Stimulated activated CD4-positive, alpha-beta T cell treated with anti-CD3 and anti-CD28 coated beads, Interleukin-12 subunit alpha, Interleukin-12 subunit beta, amount 100 ng/mL, for 4 hours (primary cell): ENCODE data around the gene SCN5A.

Experiments used
- DNase-seq: peaks from one replicate; pipeline ENCODE4 v3.0.0-alpha.2; 2020

SCN5A gene

GRCh38 chr3:38599886-38600285 lies 49.6 kb downstream of the SCN5A start:
- no peak for DNase-seq

- no peak for DNase-seq
These were observed 50.7 kb downstream of the SCN5A start for GRCh38 chr3:38598791-38599190.

- DNase-seq = no peak
These were observed 51.9 kb downstream of the SCN5A start for GRCh38 chr3:38597502-38598060.

- no peak for DNase-seq
These were observed 54.1 kb downstream of the SCN5A start for GRCh38 chr3:38595393-38595792.

GRCh38 chr3:38590521-38590920 lies 59.0 kb downstream of the SCN5A start:
- DNase-seq = no peak

- DNase-seq = no peak
These were observed 60.2 kb downstream of the SCN5A start for GRCh38 chr3:38588995-38589937.

- DNase-seq = no peak
These were observed 61.0 kb downstream of the SCN5A start for GRCh38 chr3:38588371-38588971.

- no peak for DNase-seq
These were observed 61.8 kb downstream of the SCN5A start for GRCh38 chr3:38587548-38588131.

- no peak for DNase-seq
These were observed 62.7 kb downstream of the SCN5A start for GRCh38 chr3:38586546-38587520.

- DNase-seq = no peak
These were observed 63.6 kb downstream of the SCN5A start for GRCh38 chr3:38585791-38586420.

- DNase-seq = no peak
These were observed 65.8 kb downstream of the SCN5A start for GRCh38 chr3:38583688-38584087.

GRCh38 chr3:38582941-38583645 lies 66.4 kb downstream of the SCN5A start:
- DNase-seq = no peak

- no peak for DNase-seq
These were observed 67.2 kb downstream of the SCN5A start for GRCh38 chr3:38582316-38582715.

- DNase-seq = no peak
These were observed 67.7 kb downstream of the SCN5A start for GRCh38 chr3:38581774-38582173.

- DNase-seq = no peak
These were observed 68.8 kb downstream of the SCN5A start for GRCh38 chr3:38580450-38581382.

- no peak for DNase-seq
These were observed 69.7 kb downstream of the SCN5A start for GRCh38 chr3:38579551-38580449.

GRCh38 chr3:38579141-38579540 lies 70.3 kb downstream of the SCN5A start:
- DNase-seq = no peak

- no peak for DNase-seq
These were observed 70.9 kb downstream of the SCN5A start for GRCh38 chr3:38578551-38578950.

- no peak for DNase-seq
These were observed 71.4 kb downstream of the SCN5A start for GRCh38 chr3:38578081-38578475.
